CD4-positive, alpha-beta T cell treated with Interleukin-15 for 4 hours (primary cell): ENCODE results near the gene TYMP.
A peak's percentile ranks its signal among the peaks of the same experiment; 100 is the strongest.

Experiments
- DNase-seq: peaks from one replicate; pipeline ENCODE4 v3.0.0-alpha.2; 2020; ENCODE audit warnings: low spot score

TYMP gene

DNA sequence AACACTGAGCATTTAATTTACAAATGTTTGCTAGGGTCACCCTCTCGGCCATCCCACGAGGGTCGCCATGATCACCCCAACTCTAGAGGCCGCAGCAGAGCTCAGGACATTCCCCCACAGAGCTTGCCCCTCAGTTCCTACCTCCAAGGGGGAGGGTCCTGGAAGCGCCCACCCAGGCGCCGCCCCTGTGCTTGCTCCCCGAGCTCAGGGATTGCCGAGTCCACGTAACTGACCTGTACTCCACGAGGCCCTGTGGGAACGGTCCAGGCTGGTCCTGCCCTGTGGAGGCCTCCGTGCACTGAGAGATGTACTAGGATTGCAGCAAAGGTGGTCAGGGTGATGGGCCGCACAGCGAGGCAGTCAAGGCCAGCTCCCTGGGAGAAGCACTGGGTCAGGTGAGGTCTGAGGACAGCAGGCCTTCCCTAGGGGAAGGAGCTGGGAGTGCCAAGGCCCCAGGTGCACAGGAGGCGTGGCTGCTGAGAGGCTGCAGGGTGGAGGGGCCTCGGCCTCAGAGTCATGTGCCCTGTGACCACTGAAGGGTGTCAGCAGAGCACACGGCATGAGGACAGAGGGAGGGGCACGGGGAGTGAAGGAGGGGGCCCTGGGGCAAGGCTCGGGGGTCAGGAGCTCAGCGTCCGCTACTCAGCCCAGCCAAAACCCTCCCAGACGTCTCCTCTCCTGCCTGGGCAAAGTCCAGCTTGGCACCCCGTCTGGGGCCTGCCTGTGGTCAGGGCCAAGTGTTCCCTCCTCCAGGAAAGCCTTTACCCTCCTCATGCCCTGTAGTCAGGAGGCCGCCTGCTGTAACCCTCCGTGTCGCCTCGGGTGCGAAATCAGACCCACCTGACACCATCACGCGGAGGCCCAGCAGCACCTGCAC lies 45.6 kb downstream of the TYMP start:
- DNase-seq, result no peak

DNA sequence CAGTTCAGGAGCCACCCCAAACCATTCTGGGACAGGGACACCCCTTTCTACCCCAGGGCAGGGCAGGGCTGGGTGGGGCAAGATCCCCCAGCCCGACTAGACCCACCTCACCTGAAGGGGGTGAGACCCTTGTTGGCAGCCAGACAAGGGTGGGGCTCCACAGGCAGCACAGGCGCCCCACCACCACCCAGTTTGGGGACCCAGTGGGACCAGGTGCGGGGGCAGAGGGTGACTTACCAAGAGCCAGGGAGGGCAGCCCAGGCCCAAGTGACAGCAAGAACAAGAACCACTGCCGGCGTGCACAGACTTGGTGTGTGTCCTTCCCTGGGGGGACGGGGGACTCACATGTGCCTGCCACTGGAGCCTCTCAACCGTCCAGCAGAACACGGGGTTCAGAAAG lies 46.3 kb downstream of the TYMP start:
- DNase-seq, result no peak

GRCh38 chr22:50483106-50483505 lies 46.7 kb downstream of the TYMP start:
- no peak for DNase-seq

GRCh38 chr22:50482107-50483074 lies 47.4 kb downstream of the TYMP start:
- DNase-seq, result no peak

DNA sequence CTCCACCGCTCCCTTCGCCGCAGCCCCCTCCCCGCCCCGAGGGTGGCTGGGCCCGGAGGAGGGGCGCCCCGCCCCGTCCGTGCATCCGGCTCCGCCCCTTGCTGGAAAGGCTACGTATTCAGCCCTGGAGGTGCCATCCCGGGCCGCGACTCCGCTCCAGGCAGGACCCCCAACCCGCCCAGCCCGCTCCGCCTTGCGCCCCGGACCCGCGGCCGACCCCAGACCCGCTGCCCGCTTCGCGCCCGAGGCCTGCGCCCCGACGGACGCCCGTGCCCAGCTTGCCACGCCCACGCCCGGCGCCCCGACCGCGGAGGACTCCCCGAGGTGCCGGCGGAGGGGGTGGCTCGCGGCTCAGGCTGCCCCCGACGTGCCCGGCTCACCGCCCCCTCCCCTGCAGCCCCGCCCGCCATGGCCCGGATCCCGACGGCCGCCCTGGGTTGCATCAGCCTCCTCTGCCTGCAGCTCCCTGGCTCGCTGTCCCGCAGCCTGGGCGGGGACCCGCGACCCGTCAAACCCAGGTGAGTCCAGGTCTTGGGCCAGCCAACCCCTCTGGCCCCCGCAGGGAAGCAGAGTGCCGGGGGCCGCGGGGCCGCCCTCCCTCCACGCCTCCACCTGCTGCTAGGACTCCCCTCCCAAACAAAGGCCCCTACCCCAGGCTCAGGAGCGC lies 48.2 kb downstream of the TYMP start, which contains the start of gene ADM2:
Gene ADM2, plus strand, starts transcription at position 104 of the 667 bp plus-strand sequence. Its CDS starts 305 bp downstream, at position 409.
- peak; percentile 60 for DNase-seq

GRCh38 chr22:50481045-50481439 lies 48.8 kb downstream of the TYMP start:
- no peak for DNase-seq

DNA sequence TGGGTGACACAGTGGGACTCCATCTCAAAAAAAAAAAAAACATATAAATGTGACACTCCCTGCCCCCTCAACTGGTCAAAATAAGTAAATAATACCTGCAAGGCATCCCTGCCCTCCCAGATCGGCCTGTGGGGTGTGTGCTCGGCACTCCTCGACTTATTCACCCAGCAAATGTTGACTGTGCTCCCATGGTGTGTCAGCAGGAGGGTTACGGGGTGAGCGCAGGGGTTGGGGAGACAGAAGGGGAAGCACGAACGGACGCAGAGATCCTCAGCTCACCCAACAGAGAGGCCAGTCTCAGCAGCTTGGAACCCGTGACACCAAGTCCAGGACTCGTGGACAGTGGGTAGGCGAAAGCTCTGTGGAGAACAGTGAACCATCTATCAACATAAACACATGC lies 50.1 kb downstream of the TYMP start:
- DNase-seq, result no peak

GRCh38 chr22:50477923-50478322 lies 51.9 kb downstream of the TYMP start:
- no peak for DNase-seq

GRCh38 chr22:50476868-50477267 lies 52.9 kb downstream of the TYMP start:
- DNase-seq, result no peak
